ENCODE measurements around the gene ACOXL. TPM values are rescaled to one million over a fixed set of nuclear protein-coding genes. Genes with fewer than 3 reads are reported as not detected.

Gene ACOXL
- total and polyA plus RNA-seq, 3 donors from 2014 or later = 4.9 to 7.9 (median 5.3) TPM

GRCh38 chr2:110883406-110883805 lies 151.0 kb downstream of the ACOXL start:
- Histone ChIP-seq H3K9me3 (no peaks in the 10 kb centered on the region), H3K4me1 (no peaks in the 10 kb centered on the region), H3K36me3 (ENCODE audit: low read depth, missing control alignments) (no peaks in the 10 kb centered on the region), H3K27me3 (no peaks in the 10 kb centered on the region), H3K4me3 (no peak overlapping the region), H3K27ac (no peak overlapping the region)
- 100% methylated on average over 1 of the region's 1 CpG for WGBS, 2 donors
- no peak for TF ChIP-seq POLR2A (IDR thresholded peaks at IDR 0.05)
- TF ChIP-seq CTCF (IDR thresholded peaks at IDR 0.05) = no peak
- intact Hi-C loops (cut with DNase I; ENCODE audit: low total_unique reads) = no loop called here
- no peak for DNase-seq

- no peak for TF ChIP-seq CTCF (IDR thresholded peaks at IDR 0.05)
- TF ChIP-seq POLR2A (IDR thresholded peaks at IDR 0.05) = no peak
- intact Hi-C loops (cut with DNase I; ENCODE audit: low total_unique reads) = no loop called here
- no peak for DNase-seq
- H3K4me1 ChIP-seq = no peaks in the 10 kb centered on the region
- WGBS, 2 donors = 83 to 92% methylated on average over 4 of the region's 4 CpGs
- no peaks in the 10 kb centered on the region for H3K9me3 ChIP-seq
- H3K27me3 ChIP-seq = no peaks in the 10 kb centered on the region
- H3K36me3 ChIP-seq (ENCODE audit: low read depth, missing control alignments) = no peaks in the 10 kb centered on the region
- H3K27ac ChIP-seq = no peak overlapping the region
- no peak overlapping the region for H3K4me3 ChIP-seq
Measured at GRCh38 chr2:110885256-110885655, 152.9 kb downstream of the ACOXL start.

- WGBS, 2 donors = 83 to 90% methylated on average over 11 of the region's 11 CpGs
- H3K9me3 ChIP-seq = no peaks in the 10 kb centered on the region
- no peak overlapping the region for H3K4me3 ChIP-seq
- no peaks in the 10 kb centered on the region for H3K36me3 ChIP-seq (ENCODE audit: low read depth, missing control alignments)
- intact Hi-C loops (cut with DNase I; ENCODE audit: low total_unique reads) = no loop called here
- no peak for TF ChIP-seq POLR2A (IDR thresholded peaks at IDR 0.05)
- no peak for TF ChIP-seq CTCF (IDR thresholded peaks at IDR 0.05)
- H3K27me3 ChIP-seq = no peaks in the 10 kb centered on the region
- H3K4me1 ChIP-seq = no peaks in the 10 kb centered on the region
- H3K27ac ChIP-seq = no peak overlapping the region
- DNase-seq = no peak
Measured at GRCh38 chr2:110886826-110887573, 154.6 kb downstream of the ACOXL start.

- H3K4me3 ChIP-seq = no peak overlapping the region
- no peak for DNase-seq
- WGBS, 2 donors = 81 to 91% methylated on average over 2 of the region's 2 CpGs
- H3K4me1 ChIP-seq = no peaks in the 10 kb centered on the region
- no peaks in the 10 kb centered on the region for H3K9me3 ChIP-seq
- H3K27ac ChIP-seq = no peak overlapping the region
- H3K36me3 ChIP-seq (ENCODE audit: low read depth, missing control alignments) = no peaks in the 10 kb centered on the region
- TF ChIP-seq POLR2A (IDR thresholded peaks at IDR 0.05) = no peak
- no peak for TF ChIP-seq CTCF (IDR thresholded peaks at IDR 0.05)
- H3K27me3 ChIP-seq = no peaks in the 10 kb centered on the region
- intact Hi-C loops (cut with DNase I; ENCODE audit: low total_unique reads) = no loop called here
Measured at GRCh38 chr2:110888411-110888810, 156.0 kb downstream of the ACOXL start.

- H3K4me3 ChIP-seq = no peak overlapping the region
- no peak for DNase-seq
- intact Hi-C loops (cut with DNase I; ENCODE audit: low total_unique reads) = no loop called here
Measured at GRCh38 chr2:110891626-110892025, 159.3 kb downstream of the ACOXL start.

More at GRCh38 chr2:110891626-110892025, 159.3 kb downstream of the ACOXL start:
- 0% methylated on average over 1 of the region's 1 CpG; no CpG with 5 or more reads in 1 of the 2 donors for WGBS, 2 donors
- no peak overlapping the region for H3K27ac ChIP-seq
- H3K4me1 ChIP-seq = no peaks in the 10 kb centered on the region
- H3K36me3 ChIP-seq (ENCODE audit: low read depth, missing control alignments) = no peaks in the 10 kb centered on the region
- no peak for TF ChIP-seq CTCF (IDR thresholded peaks at IDR 0.05)
- TF ChIP-seq POLR2A (IDR thresholded peaks at IDR 0.05) = no peak
- no peaks in the 10 kb centered on the region for H3K27me3 ChIP-seq
- no peaks in the 10 kb centered on the region for H3K9me3 ChIP-seq

Data from testis (tissue), 3 donors.